Measurements from ENCODE around the gene RAI1.

The RAI1 gene

GRCh38 chr17:17710728-17711541, 29.7 kb downstream of the RAI1 start (continued):
- TF ChIP-seq ZNF626 (tag by site-specific recombination; IDR thresholded peaks at IDR 0.05) (no peak), ZNF654 (tag by site-specific recombination; IDR thresholded peaks at IDR 0.05; ENCODE audit: low read depth) (no peak), ZNF23 (tag by site-specific recombination; IDR thresholded peaks at IDR 0.05; ENCODE audit: borderline replicate concordance) (no peak), PATZ1 (tag by site-specific recombination; IDR thresholded peaks at IDR 0.05) (peak; percentile 94), ZSCAN18 (tag by site-specific recombination; IDR thresholded peaks at IDR 0.05) (no peak), SCRT1 (tag by site-specific recombination; IDR thresholded peaks at IDR 0.05; ENCODE audit: borderline replicate concordance) (no peak), ZNF585B (tag by site-specific recombination; IDR thresholded peaks at IDR 0.05) (peak; percentile 43; the same call in 1 of the 2 replicates), GLI4 (tag by site-specific recombination; IDR thresholded peaks at IDR 0.05) (no peak), ZNF24 (tag by site-specific recombination; IDR thresholded peaks at IDR 0.05) (peak; percentile 75; the same call in 1 of the 2 replicates), ZNF658 (tag by site-specific recombination; IDR thresholded peaks at IDR 0.05) (no peak), ZNF423 (tag by site-specific recombination; IDR thresholded peaks at IDR 0.05) (no peak), ZNF202 (tag by site-specific recombination; IDR thresholded peaks at IDR 0.05; ENCODE audit: borderline replicate concordance) (no peak), HOXA7 (CRISPR knock-in tag; IDR thresholded peaks at IDR 0.05; ENCODE audit: borderline replicate concordance) (no peak), YY2 (tag by site-specific recombination; IDR thresholded peaks at IDR 0.05) (no peak), ZNF610 (tag by site-specific recombination; IDR thresholded peaks at IDR 0.05; ENCODE audit: borderline replicate concordance) (no peak), REST (tag by site-specific recombination; IDR thresholded peaks at IDR 0.05) (no peak), ZFP69B (tag by site-specific recombination; IDR thresholded peaks at IDR 0.05) (no peak), ZNF132 (tag by site-specific recombination; IDR thresholded peaks at IDR 0.05; ENCODE audit: borderline replicate concordance) (no peak), ZNF747 (tag by site-specific recombination; IDR thresholded peaks at IDR 0.05) (no peak), TRIM28 (IDR thresholded peaks at IDR 0.05; ENCODE audit: borderline replicate concordance, low read length) (no peak), REPIN1 (tag by site-specific recombination; IDR thresholded peaks at IDR 0.05; ENCODE audit: low read depth) (no peak), BCL6B (tag by site-specific recombination; IDR thresholded peaks at IDR 0.05) (no peak), ZNF785 (tag by site-specific recombination; IDR thresholded peaks at IDR 0.05) (no peak), ZNF660 (tag by site-specific recombination; IDR thresholded peaks at IDR 0.05) (no peak; the same call in 1 of the 2 replicates), ZNF274 (IDR thresholded peaks at IDR 0.05; ENCODE audit: low read length) (no peak), ZNF274 (tag by site-specific recombination; IDR thresholded peaks at IDR 0.05; ENCODE audit: borderline replicate concordance) (no peak), ZNF280C (tag by site-specific recombination; IDR thresholded peaks at IDR 0.05) (no peak), ZNF16 (tag by site-specific recombination; IDR thresholded peaks at IDR 0.05; ENCODE audit: low read depth) (no peak), ZNF146 (tag by site-specific recombination; IDR thresholded peaks at IDR 0.05) (no peak), ZNF664 (tag by site-specific recombination; IDR thresholded peaks at IDR 0.05) (no peak), KLF1 (tag by site-specific recombination; IDR thresholded peaks at IDR 0.05) (0 out of 2 replicates have a peak, but pooled peaks have one; percentile 34)

Measured in HEK293 (cell line).